ENCODE results near the gene NIT1. TPM values are rescaled to one million over a fixed set of nuclear protein-coding genes. Genes with fewer than 3 reads are reported as not detected.

NIT1 gene
- total and polyA plus RNA-seq, 2 of the 8 experiments (the other 6 are each of a cell fraction or from before 2014, with no cell fraction given) = 33.0 to 40.4 TPM

- peak overlapping the region; percentile 78 for H3K4me2 ChIP-seq (ENCODE audit: insufficient read depth in 1 of 2, low read depth in 2 of 2, low read length in 2 of 2)
- H3K23ac ChIP-seq (ENCODE audit: insufficient read length) = no peak overlapping the region
- no peak overlapping the region for H2AK5ac ChIP-seq (ENCODE audit: low read depth, low read length)
- H3K56ac ChIP-seq (replicated peaks; ENCODE audit: insufficient read length, low read depth, low read length) = peak overlapping the region; percentile 23
- peak overlapping the region; percentile 91; the same call in 1 of the 2 replicates for H2BK12ac ChIP-seq (ENCODE audit: low read depth, low read length)
- H2BK15ac ChIP-seq (ENCODE audit: low read length) = no peak overlapping the region
- peaks cover 0 to 14% (median 4%) of the 10 kb centered on the region in 4 experiments; a peak in 3 of 8 replicates for H3K36me3 ChIP-seq (ENCODE audit: control insufficient read depth in 2 of 4, insufficient read depth in 4 of 4, low read length in 3 of 4)
- no peak overlapping the region for H2BK120ac ChIP-seq (replicated peaks; ENCODE audit: low read depth, low read length)
- H4K8ac ChIP-seq (ENCODE audit: extremely low read depth, insufficient read depth, low read length) = 0 out of 2 replicates have a peak overlapping the region, but pooled peaks have one; percentile 26
- H3K9me3 ChIP-seq (ENCODE audit: insufficient read depth in 2 of 2, low read depth in 1 of 2, low read length in 1 of 2) = no peaks in the 10 kb centered on the region
- peak overlapping the region; percentile 88 for H2BK5ac ChIP-seq (ENCODE audit: low read depth, low read length)
- FAIRE-seq (peak; percentile 13), DNase-seq (ENCODE audit: low read depth in 1 of 2, low spot score in 2 of 2) (no peak)
- H3K79me1 ChIP-seq (ENCODE audit: low read depth, low read length) = peaks cover 9% of the 10 kb centered on the region
- H4K5ac ChIP-seq (ENCODE audit: insufficient read length, low read depth, low read length) = peak overlapping the region; percentile 25
- TF ChIP-seq KDM1A (IDR thresholded peaks at IDR 0.05; ENCODE audit: borderline replicate concordance, low read length) (no peak), KDM4A (IDR thresholded peaks at IDR 0.05; ENCODE audit: low read depth, low read length, severe bottlenecking) (peak; percentile 18), SP2 (IDR thresholded peaks at IDR 0.05; ENCODE audit: low read length) (no peak), SIN3A (conservative IDR thresholded peaks at IDR 0.05 in 1 of 2, IDR thresholded peaks at IDR 0.05 in 1 of 2; ENCODE audit: low read depth in 1 of 2, low read length in 2 of 2) (0 out of 4 replicates have a peak, but pooled peaks of 1 of the 2 experiments have one; percentile 10), POLR2A (IDR thresholded peaks at IDR 0.05; ENCODE audit: control extremely low read depth in 1 of 2, low read depth in 2 of 2, low read length in 2 of 2) (0 out of 3 replicates have a peak, but pooled peaks of 1 of the 2 experiments have one; percentile 6), NRF1 (IDR thresholded peaks at IDR 0.05; ENCODE audit: low read depth, low read length) (no peak), ASH2L (IDR thresholded peaks at IDR 0.05; ENCODE audit: low read length) (peak; percentile 91), EP300 (IDR thresholded peaks at IDR 0.05; ENCODE audit: borderline replicate concordance in 1 of 2, low read depth in 2 of 2, low read length in 2 of 2) (no peak)
- H3K4me3 ChIP-seq (ENCODE audit: extremely low read depth in 1 of 4, insufficient read depth in 2 of 4, low read depth in 3 of 4, low read length in 4 of 4) = peak overlapping the region; percentile 71 to 97 (median 84)
- H3K4ac ChIP-seq (replicated peaks; ENCODE audit: insufficient read length, low read depth, low read length) = peak overlapping the region; percentile 70
- H3K27me3 ChIP-seq (replicated peaks in 1 of 4; ENCODE audit: control insufficient read depth in 3 of 4, extremely low read depth in 1 of 4, insufficient read depth in 3 of 4, low read length in 3 of 4) = no peaks in the 10 kb centered on the region
- 2% methylated on average over 11 of the region's 11 CpGs; no CpG with 5 or more reads in 1 of the 2 experiments for WGBS, 2 experiments (ENCODE audit: extremely low coverage in 1 of 2, insufficient coverage in 1 of 2, insufficient read length in 1 of 2, insufficient replicate concordance in 2 of 2, low coverage in 1 of 2, low lambda C conversion rate in 2 of 2, missing lambda C conversion rate in 1 of 2)
- peak overlapping the region; percentile 75 to 85 (median 80) for H3K9ac ChIP-seq (replicated peaks in 1 of 4; ENCODE audit: extremely low read depth in 1 of 4, low read depth in 3 of 4, low read length in 3 of 4)
- peak overlapping the region; percentile 51; the same call in 1 of the 2 replicates for H2AFZ ChIP-seq (ENCODE audit: low read length)
- H3K14ac ChIP-seq (ENCODE audit: insufficient read length) = no peak overlapping the region
- peak overlapping the region; percentile 53 for H3K18ac ChIP-seq (ENCODE audit: extremely low read depth, low read length)
- peak overlapping the region; percentile 46 for H4K91ac ChIP-seq (replicated peaks; ENCODE audit: insufficient read length, low read length)
- peaks cover 0 to 42% of the 10 kb centered on the region in 2 experiments; a peak in 3 of 4 replicates for H3K79me2 ChIP-seq (ENCODE audit: control insufficient read depth in 1 of 2, insufficient read depth in 2 of 2, low read length in 2 of 2)
- H3K23me2 ChIP-seq (ENCODE audit: low read depth, low read length) = peaks cover 9% of the 10 kb centered on the region
- POLR2A ChIA-PET (ENCODE audit: partially characterized antibody) = interaction anchor here (0.7 to 9.6 kb wide), 21 partner anchors 8 to 179 kb away, joined by 3 to 130 read pairs (median 5); partner anchors contain the start of genes ADAMTS4, B4GALT3, F11R and KLHDC9
- H3K4me1 ChIP-seq (replicated peaks in 1 of 4; ENCODE audit: control insufficient read depth in 3 of 4, insufficient read depth in 4 of 4, low read length in 3 of 4) = no peaks in the 10 kb centered on the region; a peak in 1 of 7 replicates
- H4K20me1 ChIP-seq (replicated peaks in 1 of 2; ENCODE audit: control insufficient read depth in 1 of 2, insufficient read depth in 2 of 2, low read length in 2 of 2) = peaks cover 2 to 4% of the 10 kb centered on the region in 2 experiments
- no peak overlapping the region for H2BK20ac ChIP-seq (ENCODE audit: low read length)
- CTCF ChIA-PET (ENCODE audit: partially characterized antibody) = interaction anchor here (1.2 to 2.7 kb wide), 5 partner anchors 19 to 39 kb away, joined by 3 to 10 read pairs (median 4); partner anchors contain the start of genes PPOX and UFC1
- H3K27ac ChIP-seq (ENCODE audit: low read depth, low read length) = peak overlapping the region; percentile 95
These were observed 15.4 kb downstream of the NIT1 start for GRCh38 chr1:161133220-161133740.

All from H1 (cell line).